Superior temporal gyrus (tissue), 1 donor: Measurements from ENCODE around the gene MND1.
"Not testable (repeated sequence)": the region's sequence is repeated elsewhere in the genome, so short reads cannot be mapped to it uniquely, and the experiment has no call there.

Source experiments
- DNase-seq: peaks from one replicate; pipeline ENCODE4 v3.0.0-alpha.2; 2016; ENCODE audit errors: extremely low spot score

Gene MND1

DNA sequence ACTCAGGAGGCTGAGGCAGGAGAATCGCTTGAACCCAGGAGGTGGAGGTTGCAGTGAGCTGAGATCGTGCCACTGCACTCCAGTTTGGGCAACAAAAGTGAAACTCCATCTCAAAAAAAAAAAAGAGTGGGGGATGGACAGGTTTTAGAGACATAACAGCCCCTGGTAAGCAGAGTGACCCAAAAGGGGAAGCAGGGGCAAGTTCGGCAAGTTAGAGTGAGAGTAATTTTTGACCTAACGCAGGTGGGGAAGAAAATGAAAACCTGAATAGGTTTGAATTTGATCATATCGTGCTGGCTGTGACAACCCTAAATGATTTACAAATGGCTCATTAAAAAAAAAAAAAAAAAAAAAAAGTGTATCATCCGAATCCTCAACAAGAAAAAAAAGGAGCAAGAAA, 96.0 kb downstream of the MND1 start:
- no peak for DNase-seq

GRCh38 chr4:153447175-153447905, 102.9 kb downstream of the MND1 start:
- DNase-seq = no peak

- DNase-seq = no peak
Measured at GRCh38 chr4:153448003-153448731, 103.7 kb downstream of the MND1 start.

- no peak for DNase-seq
Measured at GRCh38 chr4:153449338-153449737, 104.8 kb downstream of the MND1 start.

DNA sequence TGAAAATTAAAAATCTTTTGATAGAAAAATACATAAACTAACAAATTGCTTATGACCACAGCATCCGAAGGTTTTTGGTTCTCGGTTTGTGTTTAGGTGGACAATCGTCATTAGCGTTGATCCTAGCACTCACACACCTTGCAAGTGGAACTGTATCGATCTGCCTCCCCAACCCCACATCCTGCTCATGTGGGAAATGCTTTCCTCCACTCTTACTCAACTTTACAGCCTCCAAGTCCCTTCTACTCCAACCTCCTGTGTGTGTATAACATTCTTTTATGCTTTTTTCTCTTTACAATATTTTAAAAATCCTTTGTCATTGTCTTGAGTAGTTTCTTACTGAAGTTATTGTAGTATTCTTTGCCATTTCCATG, 106.0 kb downstream of the MND1 start:
- no peak for DNase-seq

- not testable (repeated sequence) for DNase-seq
Measured at GRCh38 chr4:153451145-153451544, 106.7 kb downstream of the MND1 start.

DNA sequence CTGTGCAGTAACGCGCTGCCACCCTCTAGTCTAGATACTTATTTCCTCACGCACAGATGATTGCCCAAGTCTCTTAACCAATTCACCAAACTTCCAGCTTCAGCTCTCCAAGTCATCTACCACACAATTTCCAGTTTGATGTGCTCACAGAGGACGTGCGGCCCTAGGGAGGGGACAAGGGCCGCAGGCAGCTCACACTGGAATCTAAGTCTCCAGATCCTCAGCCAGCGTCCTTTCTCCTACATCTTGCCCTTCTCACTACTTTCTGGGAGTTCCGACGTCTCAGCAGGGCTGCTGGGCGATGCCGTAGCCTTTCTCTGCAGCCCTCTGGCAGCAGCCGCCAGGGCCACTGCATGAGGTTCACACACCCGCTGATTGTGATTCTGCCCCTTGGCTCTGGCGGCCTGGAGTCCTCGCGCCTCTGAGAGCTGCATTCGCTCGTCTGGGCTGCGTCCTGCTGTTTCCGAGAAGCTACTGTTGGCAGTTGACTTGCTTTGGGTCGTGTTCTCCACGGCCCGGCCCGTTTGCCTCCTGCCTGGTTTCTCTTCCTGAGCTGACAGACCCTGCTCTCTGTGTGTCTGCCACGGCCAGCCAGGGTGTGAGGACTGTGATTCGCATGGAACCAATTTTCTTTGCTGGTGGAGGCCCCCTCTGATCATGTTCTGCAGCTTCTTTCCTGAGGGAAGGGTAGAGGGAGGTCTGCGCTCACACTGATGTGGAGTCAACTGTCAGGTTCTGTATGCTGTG, 107.6 kb downstream of the MND1 start:
- DNase-seq = no peak

DNA sequence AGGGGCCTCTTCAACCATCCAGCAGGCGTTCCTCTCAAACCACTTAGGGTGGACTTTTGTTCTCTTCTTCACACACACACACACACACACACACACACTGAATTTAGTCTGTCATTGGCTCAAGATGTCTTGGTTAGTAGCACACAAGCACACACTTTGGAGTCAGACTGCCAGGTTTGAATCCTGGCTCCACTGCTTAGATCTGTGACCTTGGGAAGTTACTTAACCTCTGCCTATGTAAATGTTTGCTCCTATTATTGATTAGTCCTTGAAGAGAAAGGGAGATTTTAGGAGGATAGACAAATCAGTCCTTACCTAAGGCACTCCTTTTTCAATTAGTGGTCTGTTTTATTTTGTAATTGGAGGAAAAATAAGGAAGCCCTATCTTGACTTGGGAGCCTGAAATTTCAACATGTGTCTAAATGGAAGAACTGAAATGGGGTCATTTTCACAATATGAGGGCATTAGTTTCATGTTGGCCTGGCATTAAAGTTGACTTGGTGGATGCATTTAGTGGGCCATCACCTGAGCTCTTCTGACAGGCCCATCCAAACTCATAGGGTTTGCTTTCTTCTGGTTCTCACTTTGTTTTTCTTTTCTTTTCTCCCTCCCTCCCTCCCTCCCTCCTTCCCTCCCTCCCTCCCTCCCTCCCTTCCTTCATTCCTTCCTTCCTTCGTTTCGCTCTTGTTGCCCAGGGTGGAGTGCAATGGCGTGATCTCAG, 108.3 kb downstream of the MND1 start:
- DNase-seq = no peak

DNA sequence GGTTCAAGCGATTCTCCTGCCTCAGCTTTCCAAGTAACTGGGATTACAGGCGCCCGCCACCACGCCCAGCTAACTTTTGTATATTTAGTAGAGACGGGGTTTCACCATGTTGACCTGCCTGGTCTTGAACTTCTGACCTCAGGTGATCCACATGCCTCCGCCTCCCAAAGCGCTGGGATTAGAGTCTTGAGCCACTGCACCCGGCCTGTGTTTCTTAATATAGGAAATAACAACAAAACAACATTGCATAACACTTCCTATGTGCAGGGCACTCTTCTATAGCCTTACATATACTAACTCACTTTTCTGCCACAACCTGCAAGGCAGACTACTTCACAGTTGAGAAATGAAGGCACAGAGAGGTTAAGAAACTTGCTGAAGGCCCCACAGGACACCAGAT, 108.9 kb downstream of the MND1 start:
- DNase-seq = no peak

- no peak for DNase-seq
Measured at GRCh38 chr4:153458969-153459368, 114.5 kb downstream of the MND1 start.

GRCh38 chr4:153461549-153461948, 117.1 kb downstream of the MND1 start:
- not testable (repeated sequence) for DNase-seq

DNA sequence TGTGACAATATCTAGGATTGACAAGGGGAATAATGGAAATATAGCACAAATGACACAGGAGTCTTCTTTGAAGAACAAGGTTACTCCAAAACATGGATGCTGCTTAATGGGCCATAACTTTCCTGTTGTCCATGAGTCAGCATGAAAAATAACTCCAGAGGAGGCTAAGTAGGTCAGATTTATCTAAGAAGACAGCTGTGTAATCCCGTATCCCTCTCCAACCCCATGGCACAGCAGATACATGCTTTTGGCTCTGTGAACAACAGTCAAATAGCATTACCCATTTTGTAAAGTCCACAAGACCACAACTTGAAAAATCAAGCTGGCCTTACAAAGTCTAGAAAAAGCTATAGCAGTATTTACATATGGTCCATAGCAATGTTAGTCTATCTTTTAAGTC, 119.6 kb downstream of the MND1 start:
- DNase-seq = no peak
